ENCODE measurements around the gene SP3.

SP3 gene

DNA sequence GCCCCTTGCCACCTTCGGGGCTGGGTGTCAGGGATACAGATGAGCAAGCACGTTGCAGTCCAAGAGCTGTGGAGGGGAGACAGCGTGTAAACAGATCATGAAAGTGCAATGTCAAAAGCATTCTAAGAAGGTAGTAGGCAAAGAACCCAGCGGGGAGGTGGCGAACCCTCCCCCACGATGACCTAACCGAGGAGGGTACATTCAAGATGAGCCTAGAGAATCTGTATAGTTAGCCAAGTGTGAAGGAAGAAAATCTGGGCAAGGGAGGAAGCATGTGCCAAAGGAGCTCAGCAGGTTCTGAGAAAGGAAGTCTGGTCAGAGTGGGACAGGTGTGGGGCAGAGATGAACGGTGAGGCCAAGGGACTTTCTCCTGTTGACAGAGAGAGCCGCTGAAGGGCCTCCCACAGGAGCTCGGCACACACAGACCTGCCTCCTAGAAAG is 106.9 kb downstream of the SP3 start:
- no peak for DNase-seq (ENCODE audit: low spot score)

Measured in SK-N-DZ (cell line).